Hematopoietic multipotent progenitor cell treated with erythropoietin and hydrocortisone succinate and interleukin-3 and kit ligand, for 6 days (in vitro differentiated cells): ENCODE results near the gene VANGL2.

ENCODE experiments used
- DNase-seq: peaks from one replicate; pipeline ENCODE4 v3.0.0-alpha.2; 2015

Gene VANGL2

GRCh38 chr1:160406131-160406968, 6.0 kb downstream of the VANGL2 start:
- DNase-seq = no peak

GRCh38 chr1:160407839-160408801, 7.8 kb downstream of the VANGL2 start:
- no peak for DNase-seq

GRCh38 chr1:160408864-160409263, 8.5 kb downstream of the VANGL2 start:
- no peak for DNase-seq

GRCh38 chr1:160409486-160409885, 9.1 kb downstream of the VANGL2 start:
- no peak for DNase-seq

GRCh38 chr1:160410406-160411005, 10.1 kb downstream of the VANGL2 start:
- no peak for DNase-seq

GRCh38 chr1:160411271-160412027, 11.1 kb downstream of the VANGL2 start:
- no peak for DNase-seq

GRCh38 chr1:160412028-160412362, 11.6 kb downstream of the VANGL2 start:
- DNase-seq = no peak

- no peak for DNase-seq
Observed at GRCh38 chr1:160413716-160414115, 13.4 kb downstream of the VANGL2 start.

GRCh38 chr1:160414881-160415280, 14.5 kb downstream of the VANGL2 start:
- no peak for DNase-seq

GRCh38 chr1:160415696-160416290, 15.4 kb downstream of the VANGL2 start:
- no peak for DNase-seq

- DNase-seq = peak; percentile 67
Observed at GRCh38 chr1:160416369-160416768, 16.0 kb downstream of the VANGL2 start.

GRCh38 chr1:160418483-160418882, 18.1 kb downstream of the VANGL2 start:
- DNase-seq = no peak

GRCh38 chr1:160419150-160419837, 18.9 kb downstream of the VANGL2 start:
- no peak for DNase-seq

GRCh38 chr1:160419838-160420169, 19.4 kb downstream of the VANGL2 start:
- no peak for DNase-seq

- peak; percentile 50 for DNase-seq
Observed at GRCh38 chr1:160420881-160421842, 20.8 kb downstream of the VANGL2 start.

- DNase-seq = no peak
Observed at GRCh38 chr1:160421881-160422280, 21.5 kb downstream of the VANGL2 start.

GRCh38 chr1:160423966-160424365, 23.6 kb downstream of the VANGL2 start:
- DNase-seq = no peak

GRCh38 chr1:160425847-160426246, 25.5 kb downstream of the VANGL2 start:
- DNase-seq = no peak

GRCh38 chr1:160427625-160428024, 27.3 kb downstream of the VANGL2 start:
- no peak for DNase-seq

GRCh38 chr1:160428053-160428452, 27.7 kb downstream of the VANGL2 start:
- no peak for DNase-seq

- DNase-seq = peak; percentile 77
Observed at GRCh38 chr1:160428655-160429054, 28.3 kb downstream of the VANGL2 start.
